Fibroblast of lung (primary cell): ENCODE results near the gene NFATC4. TPM values are rescaled to one million over a fixed set of nuclear protein-coding genes. Genes with fewer than 3 reads are reported as not detected.
A peak's percentile ranks its signal among the peaks of the same experiment; 100 is the strongest.

Experiments used
- DNase-seq, 2 donors: peaks; one replicate each; pipeline versions ENCODE4 v3.0.0 to v3.0.0-alpha.2; 2010; ENCODE audit warnings: low read depth in 2 of 2
- H2AFZ ChIP-seq: 2 replicates; pipeline ENCODE4 v1.5.1; 2012; ENCODE audit warnings: low read length, control low read depth, inconsistent platforms
- H3K27ac ChIP-seq: 2 replicates; pipeline ENCODE4 v1.5.1; 2011; ENCODE audit warnings: low read length, control low read depth; ENCODE audit not compliant: insufficient read depth
- H3K27me3 ChIP-seq: 2 replicates; pipeline ENCODE4 v1.5.1; 2011; ENCODE audit warnings: mild to moderate bottlenecking, low read length; ENCODE audit not compliant: control insufficient read depth, insufficient read depth
- H3K36me3 ChIP-seq: 2 replicates; pipeline ENCODE4 v1.5.1; 2011; ENCODE audit warnings: low read length; ENCODE audit not compliant: control insufficient read depth, insufficient read depth
- H3K4me1 ChIP-seq: 2 replicates; pipeline ENCODE4 v1.5.1; 2011; ENCODE audit warnings: low read length; ENCODE audit not compliant: control insufficient read depth, insufficient read depth; ENCODE audit errors: extremely low read depth
- H3K4me2 ChIP-seq: 2 replicates; pipeline ENCODE4 v1.5.1; 2011; ENCODE audit warnings: low read length, control low read depth; ENCODE audit not compliant: insufficient read depth; ENCODE audit errors: extremely low read depth
- H3K4me3 ChIP-seq, 4 experiments: fragments of 200-600 bp in 1 of 4; sonication (generic) in 1 of 4; replicated peaks in 1 of 4; 2 replicates each; pipeline ENCODE4 v1.5.1; 2011 to 2016; ENCODE audit warnings: low read length in 4 of 4, low read depth in 3 of 4, mild to moderate bottlenecking in 3 of 4, control low read depth in 2 of 4, inconsistent platforms in 1 of 4, mixed read lengths in 1 of 4; ENCODE audit not compliant: insufficient read depth in 1 of 4; ENCODE audit errors: control extremely low read depth in 1 of 4
- H3K79me2 ChIP-seq: 2 replicates; pipeline ENCODE4 v1.5.1; 2012; ENCODE audit warnings: mild to moderate bottlenecking, low read length, inconsistent platforms; ENCODE audit not compliant: control insufficient read depth, insufficient read depth
- H3K9ac ChIP-seq: 2 replicates; pipeline ENCODE4 v1.5.1; 2011; ENCODE audit warnings: mild to moderate bottlenecking, low read length, control low read depth; ENCODE audit not compliant: insufficient read depth
- H3K9me3 ChIP-seq: 2 replicates; pipeline ENCODE4 v1.5.1; 2012; ENCODE audit warnings: low read depth, low read length; ENCODE audit not compliant: control insufficient read depth, insufficient read depth
- H4K20me1 ChIP-seq: 2 replicates; pipeline ENCODE4 v1.5.1; 2011; ENCODE audit warnings: low read length; ENCODE audit not compliant: control insufficient read depth, insufficient read depth; ENCODE audit errors: extremely low read depth
- EZH2 ChIP-seq: IDR thresholded peaks from 2 replicates; pipeline ENCODE4 v1.5.1; 2012; ENCODE audit warnings: low read length, control low read depth, mild to moderate bottlenecking; ENCODE audit errors: missing control alignments
- polyA plus RNA-seq, 2 donors: library from polyadenylated mRNA; depleted of rRNA in 1 of 2; stranded (reverse) in 1 of 2; unstranded in 1 of 2; fragments of >200 nt; gene quantifications; 2 replicates each; pipeline ENCODE4 v1.2.1, GENCODE V29; 2011 to 2012; ENCODE audit warnings: missing spikeins in 1 of 2
- total RNA-seq: library from RNA; depleted of rRNA; stranded (reverse); fragments of >200 nt; gene quantifications from 2 replicates; pipeline ENCODE4 v1.2.1, GENCODE V29; 2014
- TF ChIP-seq, protein P1 (sequence below), 2 donors: IDR thresholded peaks in 1 of 2; conservative IDR thresholded peaks in 1 of 2; 1 replicate in 1 of 2; 2 replicates in 1 of 2; pipeline ENCODE4 v1.5.1; 2011 to 2012; ENCODE audit warnings: low read length in 2 of 2, control low read depth in 1 of 2, inconsistent platforms in 1 of 2, low read depth in 1 of 2, mild to moderate bottlenecking in 1 of 2

Gene NFATC4
- total and polyA plus RNA-seq, 2 donors (not counting 1 experiment from before 2014, with no cell fraction given) = 27.1 to 59.9 TPM

DNA sequence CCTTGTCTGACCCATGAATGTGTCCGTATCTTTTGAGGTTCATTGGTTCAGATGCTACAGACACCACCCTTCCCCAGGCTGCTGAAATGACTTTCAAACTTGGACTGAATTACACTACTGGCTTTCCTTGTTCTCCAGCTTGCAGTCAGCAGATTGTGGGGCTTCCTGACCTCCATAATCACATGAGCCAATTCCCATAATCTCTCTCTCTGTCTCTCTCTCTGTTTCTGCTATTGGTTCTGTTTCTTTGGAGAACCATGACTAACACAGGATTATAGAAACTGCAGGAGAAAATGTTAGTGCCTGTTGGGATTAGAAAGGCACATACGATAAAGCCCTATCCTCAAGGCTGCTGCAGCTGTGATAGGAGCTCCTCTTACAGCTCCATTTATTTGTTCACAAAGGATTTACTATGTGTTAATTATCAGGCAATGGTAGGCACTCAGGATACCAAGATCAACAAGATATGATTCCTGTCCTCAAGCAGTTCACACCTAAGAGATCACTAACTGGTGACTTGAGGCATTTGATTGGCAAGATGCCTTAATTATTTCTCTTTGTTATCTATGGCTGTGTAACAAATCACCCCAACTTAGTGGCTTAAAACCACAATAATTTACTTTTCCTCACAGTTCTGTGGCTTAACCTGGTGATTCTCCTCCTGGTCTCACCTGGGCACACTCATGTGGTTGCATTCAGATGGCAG is 20.6 kb downstream of the NFATC4 start:
- no peak overlapping the region for H3K4me2 ChIP-seq

DNA sequence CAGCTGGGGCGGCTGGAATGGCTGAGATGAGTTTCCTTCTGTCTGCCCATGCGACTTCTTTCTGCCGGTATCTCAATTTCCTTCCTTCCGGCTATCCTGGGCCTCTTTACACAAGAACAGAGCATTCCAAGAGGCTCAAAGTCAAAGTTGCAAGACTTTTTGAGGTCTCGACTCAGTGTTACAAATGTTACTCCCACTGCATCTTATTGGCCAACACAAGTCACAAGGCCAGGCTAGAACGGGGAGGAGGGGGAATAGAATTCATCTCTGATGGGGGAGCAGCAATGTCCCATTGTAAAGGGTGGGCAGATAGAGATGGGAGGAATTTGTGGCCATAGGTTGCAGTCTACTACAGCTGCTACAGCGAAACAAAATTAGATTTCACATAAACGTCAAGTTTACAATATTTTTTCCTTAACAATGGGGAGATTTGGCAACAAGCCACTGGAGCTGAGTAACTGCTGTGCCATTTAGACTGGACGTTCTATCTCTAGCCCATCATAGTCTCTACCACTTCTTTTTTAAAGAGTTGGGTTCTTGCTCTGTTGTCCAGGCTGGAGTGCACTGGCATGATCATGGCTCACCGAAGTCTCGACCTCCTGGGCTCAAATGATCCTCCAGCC is 21.4 kb downstream of the NFATC4 start:
- Histone ChIP-seq H3K9ac (no peak overlapping the region), H3K4me3 (no peak overlapping the region), H3K4me1 (peaks cover 7% of the 10 kb centered on the region), H3K36me3 (no peaks in the 10 kb centered on the region), H3K4me2 (peak overlapping the region; percentile 48), H3K27me3 (no peaks in the 10 kb centered on the region), H4K20me1 (no peaks in the 10 kb centered on the region), H3K27ac (no peak overlapping the region), H2AFZ (peak overlapping the region; percentile 20), H3K79me2 (no peaks in the 10 kb centered on the region), H3K9me3 (no peaks in the 10 kb centered on the region)
- TF ChIP-seq EZH2 = no peak
- TF ChIP-seq, protein P1, sequence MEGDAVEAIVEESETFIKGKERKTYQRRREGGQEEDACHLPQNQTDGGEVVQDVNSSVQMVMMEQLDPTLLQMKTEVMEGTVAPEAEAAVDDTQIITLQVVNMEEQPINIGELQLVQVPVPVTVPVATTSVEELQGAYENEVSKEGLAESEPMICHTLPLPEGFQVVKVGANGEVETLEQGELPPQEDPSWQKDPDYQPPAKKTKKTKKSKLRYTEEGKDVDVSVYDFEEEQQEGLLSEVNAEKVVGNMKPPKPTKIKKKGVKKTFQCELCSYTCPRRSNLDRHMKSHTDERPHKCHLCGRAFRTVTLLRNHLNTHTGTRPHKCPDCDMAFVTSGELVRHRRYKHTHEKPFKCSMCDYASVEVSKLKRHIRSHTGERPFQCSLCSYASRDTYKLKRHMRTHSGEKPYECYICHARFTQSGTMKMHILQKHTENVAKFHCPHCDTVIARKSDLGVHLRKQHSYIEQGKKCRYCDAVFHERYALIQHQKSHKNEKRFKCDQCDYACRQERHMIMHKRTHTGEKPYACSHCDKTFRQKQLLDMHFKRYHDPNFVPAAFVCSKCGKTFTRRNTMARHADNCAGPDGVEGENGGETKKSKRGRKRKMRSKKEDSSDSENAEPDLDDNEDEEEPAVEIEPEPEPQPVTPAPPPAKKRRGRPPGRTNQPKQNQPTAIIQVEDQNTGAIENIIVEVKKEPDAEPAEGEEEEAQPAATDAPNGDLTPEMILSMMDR (conservative IDR thresholded peaks at IDR 0.05 in 1 of 2, IDR thresholded peaks at IDR 0.05 in 1 of 2; ENCODE audit: low read depth in 1 of 2, low read length in 2 of 2) = no peak
- peak; percentile 36 to 63 for DNase-seq

More for the DNA sequence above, 20.6 kb downstream of the NFATC4 start:
- Histone ChIP-seq H3K4me1 (peaks cover 7% of the 10 kb centered on the region), H3K27ac (no peak overlapping the region), H3K9ac (no peak overlapping the region), H3K27me3 (no peaks in the 10 kb centered on the region), H3K79me2 (no peaks in the 10 kb centered on the region), H3K4me3 (no peak overlapping the region), H3K9me3 (no peaks in the 10 kb centered on the region), H4K20me1 (no peaks in the 10 kb centered on the region), H3K36me3 (no peaks in the 10 kb centered on the region), H2AFZ (peak overlapping the region; percentile 20)
- DNase-seq = no peak
- TF ChIP-seq EZH2 = peak; percentile 37
- TF ChIP-seq, protein P1 (conservative IDR thresholded peaks at IDR 0.05 in 1 of 2, IDR thresholded peaks at IDR 0.05 in 1 of 2; ENCODE audit: low read depth in 1 of 2, low read length in 2 of 2) = no peak

DNA sequence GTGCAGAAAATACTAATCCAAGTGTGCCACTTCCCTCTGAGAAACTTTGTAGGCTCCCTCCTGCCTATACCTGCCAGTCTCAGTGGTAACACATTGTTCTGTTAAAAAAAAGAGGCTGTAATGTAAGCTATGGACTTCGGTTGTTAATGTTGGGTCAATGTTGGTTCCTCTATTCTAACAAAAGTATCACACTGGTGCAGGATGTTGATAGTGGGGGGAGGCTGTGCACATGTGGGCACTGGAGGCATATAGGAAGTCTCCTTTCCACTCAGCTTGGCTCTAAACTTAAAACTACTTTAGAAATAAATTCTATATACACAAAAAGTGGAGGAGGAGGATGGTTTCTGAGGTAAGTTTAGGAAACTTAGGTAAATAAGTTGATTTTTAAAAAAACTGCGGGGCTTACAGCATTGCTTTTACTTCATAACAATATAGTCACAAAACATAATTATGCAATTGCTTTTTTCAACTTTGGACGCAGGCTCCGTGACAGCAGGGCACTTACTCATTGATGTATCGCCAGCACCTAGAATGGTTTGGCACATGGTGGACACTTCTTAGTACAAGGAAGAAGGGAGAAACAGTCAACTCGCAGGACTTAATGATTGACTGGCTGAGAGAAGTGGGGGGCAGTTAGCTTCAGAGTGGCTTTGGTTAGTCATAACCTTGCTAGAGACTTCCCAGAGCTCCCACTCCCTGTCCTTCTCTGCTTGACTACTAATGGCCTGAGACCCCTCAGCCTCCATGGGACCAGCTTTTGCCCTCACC is 22.9 kb downstream of the NFATC4 start:
- Histone ChIP-seq H3K4me3 (no peak overlapping the region), H2AFZ (no peak overlapping the region), H3K36me3 (no peaks in the 10 kb centered on the region), H3K79me2 (no peaks in the 10 kb centered on the region), H3K4me1 (peaks cover 7% of the 10 kb centered on the region), H3K27ac (no peak overlapping the region), H3K4me2 (no peak overlapping the region), H3K9me3 (no peaks in the 10 kb centered on the region), H3K27me3 (no peaks in the 10 kb centered on the region), H4K20me1 (no peaks in the 10 kb centered on the region), H3K9ac (no peak overlapping the region)
- no peak for DNase-seq
- TF ChIP-seq EZH2 = no peak
- TF ChIP-seq, protein P1 (conservative IDR thresholded peaks at IDR 0.05 in 1 of 2, IDR thresholded peaks at IDR 0.05 in 1 of 2; ENCODE audit: low read depth in 1 of 2, low read length in 2 of 2) = no peak
